ENCODE data around the gene IFT81.
A peak's percentile ranks its signal among the peaks of the same experiment; 100 is the strongest.
"Not testable (repeated sequence)": the region's sequence is repeated elsewhere in the genome, so short reads cannot be mapped to it uniquely, and the experiment has no call there.

IFT81 gene

GRCh38 chr12:110116623-110117022, 7.5 kb upstream of the IFT81 start:
- Mint-ChIP-seq H3K4me1 (peaks cover 8% of the 10 kb centered on the region), H3K27ac (no peak overlapping the region), H3K4me3 (no peak overlapping the region), H3K9me3 (no peaks in the 10 kb centered on the region), H3K27me3 (peaks cover 8% of the 10 kb centered on the region), H3K36me3 (no peaks in the 10 kb centered on the region)
- no peak for ATAC-seq (ENCODE audit: low read depth)
- DNase-seq (ENCODE audit: low spot score in 2 of 2), result no peak

DNA sequence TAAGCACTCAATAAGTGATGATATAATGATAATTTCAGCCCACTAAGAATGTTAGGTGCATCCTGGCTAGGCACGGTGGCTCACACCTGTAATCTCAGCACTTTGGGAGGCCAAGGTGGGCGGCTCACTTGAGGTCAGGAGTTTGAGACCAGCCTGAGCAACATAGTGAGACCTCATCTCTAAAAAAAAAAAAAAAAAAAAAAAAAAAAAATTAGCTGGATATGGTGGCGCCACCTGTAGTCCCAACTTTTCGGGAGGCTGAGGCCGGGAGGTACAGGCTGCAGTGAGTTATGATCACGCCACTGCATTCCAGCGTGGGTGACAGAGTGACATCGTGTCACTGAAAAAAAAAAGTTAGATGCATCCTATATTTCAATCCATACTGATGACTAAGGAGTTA, 6.9 kb upstream of the IFT81 start:
- H3K27me3 Mint-ChIP-seq; H3K36me3 Mint-ChIP-seq; H3K9me3 Mint-ChIP-seq; H3K4me3 Mint-ChIP-seq; ATAC-seq (ENCODE audit: low read depth); DNase-seq (ENCODE audit: low spot score in 2 of 2); H3K27ac Mint-ChIP-seq; H3K4me1 Mint-ChIP-seq: not testable (repeated sequence)

DNA sequence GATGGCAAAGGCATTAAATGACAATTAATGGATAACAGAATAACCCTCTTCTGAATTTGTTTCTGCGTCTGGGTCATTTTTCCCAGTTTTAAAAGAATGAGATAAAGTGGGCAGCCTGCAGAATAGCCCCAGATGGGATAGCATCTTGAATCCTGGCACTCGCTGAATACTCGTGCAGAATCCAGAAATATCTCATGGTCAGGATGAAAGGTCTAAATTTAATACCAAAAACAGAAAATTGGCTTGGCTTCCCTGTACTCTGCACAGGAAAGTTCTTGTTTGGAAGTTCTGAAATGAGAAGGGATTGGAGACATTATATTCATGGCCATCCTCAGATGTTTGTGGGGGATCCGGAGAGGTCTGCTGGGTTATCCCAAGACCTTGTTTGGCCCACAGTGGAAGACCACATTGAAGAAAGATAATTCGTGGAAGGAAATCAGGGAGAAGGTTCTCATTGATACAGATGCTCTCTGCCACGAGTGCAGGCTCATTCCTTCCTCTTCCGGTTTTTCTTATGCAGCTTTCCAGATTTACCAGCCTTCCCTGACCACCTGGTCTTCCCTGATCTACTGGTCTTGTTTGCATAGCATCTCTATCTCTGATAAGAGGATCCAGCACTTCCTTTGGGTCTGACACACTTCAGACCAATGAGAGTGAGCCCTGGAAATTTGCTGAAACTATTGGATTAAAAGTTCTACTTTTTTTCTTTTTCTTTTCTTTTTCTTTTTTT, 6.0 kb upstream of the IFT81 start:
- Mint-ChIP-seq H3K36me3 (no peaks in the 10 kb centered on the region), H3K27me3 (peaks cover 8% of the 10 kb centered on the region), H3K4me3 (no peak overlapping the region), H3K9me3 (no peaks in the 10 kb centered on the region), H3K27ac (no peak overlapping the region), H3K4me1 (peaks cover 8% of the 10 kb centered on the region)
- ATAC-seq (ENCODE audit: low read depth) (no peak), DNase-seq (ENCODE audit: low spot score in 2 of 2) (no peak)

DNA sequence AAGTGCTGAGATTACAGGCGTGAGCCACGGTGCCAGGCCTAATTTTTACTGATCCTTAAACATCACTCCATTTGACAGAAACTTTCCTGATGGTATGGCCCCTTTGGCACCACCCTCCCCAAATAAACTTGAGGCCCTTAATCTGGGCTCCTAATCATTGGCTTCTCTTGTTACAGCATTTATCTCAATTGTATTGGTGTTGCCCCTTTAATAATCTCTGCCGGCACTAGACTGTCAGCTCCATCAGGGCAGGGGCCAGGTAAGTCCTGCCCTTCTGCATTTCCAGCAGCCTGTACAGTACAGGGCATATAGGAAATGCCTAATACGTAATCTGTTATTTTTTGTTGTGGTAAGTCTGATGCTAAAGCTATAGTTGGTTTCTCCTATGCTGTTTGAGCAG, 1.2 kb upstream of the IFT81 start:
- Mint-ChIP-seq H3K27me3 (peaks cover 4% of the 10 kb centered on the region), H3K27ac (no peak overlapping the region), H3K4me3 (no peak overlapping the region), H3K9me3 (no peaks in the 10 kb centered on the region), H3K36me3 (no peaks in the 10 kb centered on the region), H3K4me1 (peaks cover 6% of the 10 kb centered on the region)
- ATAC-seq (ENCODE audit: low read depth), result no peak
- DNase-seq (ENCODE audit: low spot score in 2 of 2), result no peak

DNA sequence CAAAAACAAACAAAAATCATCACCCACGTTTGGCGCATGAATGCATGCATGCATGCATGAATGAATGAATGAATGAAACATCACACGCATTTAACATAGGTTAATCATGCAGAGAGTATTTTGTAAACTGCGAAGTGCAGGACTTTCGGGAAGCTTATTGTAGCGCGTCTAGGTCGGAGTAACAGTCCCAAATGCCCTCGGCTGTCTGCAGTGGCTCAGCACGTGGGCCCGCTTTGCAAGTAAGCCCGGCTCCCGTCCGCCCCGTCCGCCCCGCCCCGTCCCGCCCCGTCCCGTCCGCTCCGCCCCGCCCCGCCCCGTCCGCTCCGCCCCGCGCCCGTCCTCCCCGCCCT, 263 bp upstream of the IFT81 start:
- ATAC-seq (ENCODE audit: low read depth) (no peak), DNase-seq (ENCODE audit: low spot score in 2 of 2) (no peak)
- Mint-ChIP-seq H3K4me1 (peaks cover 6% of the 10 kb centered on the region), H3K27me3 (peaks cover 4% of the 10 kb centered on the region), H3K4me3 (peak overlapping the region; percentile 46), H3K9me3 (no peaks in the 10 kb centered on the region), H3K36me3 (no peaks in the 10 kb centered on the region), H3K27ac (peak overlapping the region; percentile 85)

DNA sequence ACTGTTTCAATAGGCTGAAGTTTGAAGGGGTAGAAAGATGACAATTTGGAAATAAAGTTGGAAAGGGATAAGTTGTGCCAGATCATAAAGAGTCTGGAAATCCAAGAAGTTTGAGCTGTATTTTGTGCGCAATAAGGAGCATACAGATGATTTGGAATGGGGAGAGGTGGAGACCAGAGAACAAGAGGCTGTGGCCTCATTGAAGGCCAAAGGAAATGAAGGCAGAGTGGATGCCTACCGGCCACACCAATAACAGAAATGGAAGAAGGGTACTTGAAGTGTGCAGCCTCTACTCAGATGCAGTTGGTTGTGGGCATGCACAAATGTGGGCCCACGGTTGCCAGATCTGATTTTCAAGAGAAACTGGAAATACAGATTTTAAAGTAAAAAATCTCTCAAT, 2.4 kb downstream of the IFT81 start:
- H3K27me3 Mint-ChIP-seq, result no peaks in the 10 kb centered on the region
- no peak for DNase-seq (ENCODE audit: low spot score in 2 of 2)
- no peaks in the 10 kb centered on the region for H3K9me3 Mint-ChIP-seq
- no peak overlapping the region for H3K27ac Mint-ChIP-seq
- no peaks in the 10 kb centered on the region for H3K36me3 Mint-ChIP-seq
- peaks cover 6% of the 10 kb centered on the region for H3K4me1 Mint-ChIP-seq
- H3K4me3 Mint-ChIP-seq, result no peak overlapping the region
- ATAC-seq (ENCODE audit: low read depth), result no peak

- Mint-ChIP-seq H3K27me3 (no peaks in the 10 kb centered on the region), H3K9me3 (no peaks in the 10 kb centered on the region), H3K4me1 (peaks cover 5% of the 10 kb centered on the region), H3K27ac (peak overlapping the region; percentile 77), H3K4me3 (no peak overlapping the region), H3K36me3 (peaks cover 2% of the 10 kb centered on the region)
- peak; percentile 93 for ATAC-seq (ENCODE audit: low read depth)
- no peak for DNase-seq (ENCODE audit: low spot score in 2 of 2)
Observed at GRCh38 chr12:110134691-110135411, 10.7 kb downstream of the IFT81 start.

DNA sequence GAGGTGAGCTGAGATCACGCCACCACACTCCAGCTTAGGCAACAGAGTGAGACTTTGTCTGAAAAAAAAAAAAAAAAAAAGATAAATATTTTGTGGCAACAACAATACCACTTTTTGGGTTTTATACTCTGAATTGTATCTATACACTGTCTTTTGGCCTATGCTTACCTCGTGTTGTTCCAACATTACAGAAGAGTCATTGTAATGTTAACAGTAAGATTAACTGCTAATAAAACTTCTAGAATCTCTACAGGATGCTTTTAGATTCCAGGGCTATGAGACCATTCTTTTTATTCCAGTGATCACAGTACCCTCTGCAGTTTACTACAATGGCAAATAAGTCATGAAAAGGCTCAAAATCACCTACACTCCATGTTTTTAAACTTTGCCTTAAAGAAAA, 11.6 kb downstream of the IFT81 start:
- H3K4me3 Mint-ChIP-seq, result no peak overlapping the region
- H3K4me1 Mint-ChIP-seq, result peaks cover 5% of the 10 kb centered on the region
- H3K36me3 Mint-ChIP-seq, result peaks cover 4% of the 10 kb centered on the region
- H3K9me3 Mint-ChIP-seq, result no peaks in the 10 kb centered on the region
- ATAC-seq (ENCODE audit: low read depth) (no peak), DNase-seq (ENCODE audit: low spot score in 2 of 2) (no peak)
- no peaks in the 10 kb centered on the region for H3K27me3 Mint-ChIP-seq
- no peak overlapping the region for H3K27ac Mint-ChIP-seq

- DNase-seq (ENCODE audit: low spot score in 2 of 2) (no peak), ATAC-seq (ENCODE audit: low read depth) (no peak)
- no peaks in the 10 kb centered on the region for H3K9me3 Mint-ChIP-seq
- no peak overlapping the region for H3K27ac Mint-ChIP-seq
- no peaks in the 10 kb centered on the region for H3K27me3 Mint-ChIP-seq
- no peak overlapping the region for H3K4me3 Mint-ChIP-seq
- peaks cover 5% of the 10 kb centered on the region for H3K4me1 Mint-ChIP-seq
- H3K36me3 Mint-ChIP-seq, result peaks cover 2% of the 10 kb centered on the region
Observed at GRCh38 chr12:110137786-110138185, 13.6 kb downstream of the IFT81 start.

- no peaks in the 10 kb centered on the region for H3K9me3 Mint-ChIP-seq
- no peaks in the 10 kb centered on the region for H3K4me1 Mint-ChIP-seq
- peaks cover 2% of the 10 kb centered on the region for H3K36me3 Mint-ChIP-seq
- DNase-seq (ENCODE audit: low spot score in 2 of 2) (no peak), ATAC-seq (ENCODE audit: low read depth) (no peak)
- H3K27me3 Mint-ChIP-seq, result no peaks in the 10 kb centered on the region
- H3K4me3 Mint-ChIP-seq, result no peak overlapping the region
- no peak overlapping the region for H3K27ac Mint-ChIP-seq
Observed at GRCh38 chr12:110141389-110141788, 17.2 kb downstream of the IFT81 start.

DNA sequence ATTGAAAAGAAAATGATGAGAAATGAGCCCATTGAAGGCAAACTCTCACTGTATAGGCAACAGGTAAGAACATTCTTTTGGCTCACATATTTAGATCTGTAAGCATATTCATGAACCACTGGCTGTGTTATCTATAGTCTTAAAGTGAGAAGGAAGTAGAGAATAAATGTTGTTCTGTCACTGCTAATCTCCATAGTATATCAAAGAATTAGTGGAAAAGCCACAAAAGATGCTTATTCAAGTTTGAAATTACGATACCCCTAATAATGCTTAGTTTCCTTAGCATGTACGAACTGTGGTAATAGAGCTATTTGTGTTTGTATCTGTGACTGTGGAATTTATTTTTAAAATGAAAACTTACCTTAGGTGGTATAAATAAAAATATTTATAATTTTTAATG, 22.8 kb downstream of the IFT81 start:
- Mint-ChIP-seq H3K36me3 (peaks cover 3% of the 10 kb centered on the region), H3K9me3 (peaks cover 2% of the 10 kb centered on the region), H3K27me3 (no peaks in the 10 kb centered on the region), H3K4me3 (no peak overlapping the region), H3K27ac (no peak overlapping the region), H3K4me1 (peaks cover 8% of the 10 kb centered on the region)
- no peak for ATAC-seq (ENCODE audit: low read depth)
- no peak for DNase-seq (ENCODE audit: low spot score in 2 of 2)

DNA sequence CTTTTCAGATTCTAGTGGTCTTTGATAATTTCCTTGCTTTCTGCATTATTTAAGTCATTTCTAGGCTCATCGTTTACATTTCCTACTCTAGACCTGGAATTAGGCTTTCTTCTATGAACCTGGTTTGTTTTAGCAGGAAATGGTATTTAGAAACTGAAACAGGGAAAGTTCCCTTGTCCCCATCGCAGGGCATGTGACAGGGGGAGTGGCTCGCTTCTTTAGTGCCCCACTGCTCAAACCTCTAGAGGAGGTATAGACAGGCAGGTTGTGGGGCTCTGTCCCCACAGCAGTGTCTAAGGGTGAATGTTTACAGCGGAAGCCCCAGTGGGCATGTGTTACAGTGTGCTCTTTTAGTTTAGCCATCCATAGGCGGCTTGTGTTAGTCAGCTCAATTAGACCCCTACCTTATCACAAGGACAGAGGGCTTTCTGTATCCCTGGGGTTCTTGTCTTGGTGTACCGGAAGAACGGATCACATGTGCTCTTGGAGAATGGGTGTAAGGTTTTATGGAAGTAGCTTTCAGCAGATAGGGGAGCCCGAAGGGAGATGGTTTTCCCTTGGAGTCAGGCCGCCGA, 25.0 kb downstream of the IFT81 start:
- DNase-seq (ENCODE audit: low spot score in 2 of 2), result peak in 1 of 2 donors; percentile 10
- H3K27me3 Mint-ChIP-seq, result no peaks in the 10 kb centered on the region
- ATAC-seq (ENCODE audit: low read depth), result peak; percentile 85
- H3K9me3 Mint-ChIP-seq, result peaks cover 2% of the 10 kb centered on the region
- peak overlapping the region; percentile 54 for H3K4me3 Mint-ChIP-seq
- H3K36me3 Mint-ChIP-seq, result peaks cover 6% of the 10 kb centered on the region
- peaks cover 8% of the 10 kb centered on the region for H3K4me1 Mint-ChIP-seq
- peak overlapping the region; percentile 78 for H3K27ac Mint-ChIP-seq

DNA sequence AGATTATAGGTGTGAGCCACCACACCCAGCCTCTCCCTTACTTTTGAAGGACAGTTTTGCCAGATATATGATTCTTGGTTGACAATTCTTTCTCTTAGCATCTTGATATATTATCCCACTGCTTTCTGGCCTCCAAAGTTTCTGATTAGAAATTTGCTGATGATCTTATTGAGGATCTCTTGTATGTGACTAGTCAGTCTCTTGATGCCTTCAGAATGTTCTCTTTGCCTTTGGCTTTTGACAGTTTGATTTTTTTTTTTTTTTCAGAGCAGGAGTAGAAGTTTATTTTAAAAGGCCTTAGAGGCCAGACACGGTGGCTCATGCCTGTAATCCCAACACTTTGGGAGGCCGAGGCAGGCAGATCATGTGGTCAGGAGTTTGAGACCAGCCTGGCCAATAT, 32.6 kb downstream of the IFT81 start:
- Mint-ChIP-seq H3K36me3 (peaks cover 17% of the 10 kb centered on the region), H3K27me3 (no peaks in the 10 kb centered on the region), H3K4me3 (no peak overlapping the region), H3K4me1 (no peaks in the 10 kb centered on the region), H3K27ac (no peak overlapping the region), H3K9me3 (peaks cover 11% of the 10 kb centered on the region)
- ATAC-seq (ENCODE audit: low read depth) (no peak), DNase-seq (ENCODE audit: low spot score in 2 of 2) (no peak)

DNA sequence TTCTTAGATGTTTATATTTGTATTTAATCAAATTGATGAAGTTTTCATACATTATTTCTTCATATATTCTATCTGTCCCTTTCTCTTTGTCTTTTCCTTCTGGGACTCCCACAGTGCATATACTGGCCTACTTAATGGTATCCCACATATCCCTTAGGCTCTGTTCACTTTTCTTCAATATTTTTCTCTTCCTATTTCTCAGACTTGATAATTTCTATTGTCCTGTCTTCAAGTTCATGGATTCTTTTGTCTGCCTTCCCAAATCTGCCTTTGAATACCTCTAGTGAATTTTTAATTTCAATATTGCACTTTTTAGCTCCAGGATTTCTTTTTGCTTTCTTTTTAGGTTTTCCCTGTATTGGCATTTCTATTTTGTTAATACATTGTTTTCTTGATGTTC, 33.4 kb downstream of the IFT81 start:
- no peak overlapping the region for H3K27ac Mint-ChIP-seq
- no peak for DNase-seq (ENCODE audit: low spot score in 2 of 2)
- no peak overlapping the region for H3K4me3 Mint-ChIP-seq
- no peak for ATAC-seq (ENCODE audit: low read depth)
- H3K36me3 Mint-ChIP-seq, result peaks cover 13% of the 10 kb centered on the region
- peaks cover 10% of the 10 kb centered on the region for H3K9me3 Mint-ChIP-seq
- H3K27me3 Mint-ChIP-seq, result no peaks in the 10 kb centered on the region
- H3K4me1 Mint-ChIP-seq, result no peaks in the 10 kb centered on the region
